B cell (primary cell): ENCODE measurements around the gene HLA-B. TPM values are rescaled to one million over a fixed set of nuclear protein-coding genes. Genes with fewer than 3 reads are reported as not detected.

Source experiments
- ATAC-seq: fragments of 200-7000 bp; cut with Tn5 transposase; one replicate; pipeline ENCODE4 v1.10.0; 2021; ENCODE audit warnings: low read depth, mild to moderate bottlenecking, moderate number of reproducible peaks, moderate library complexity
- CTCF ChIA-PET: fragments of 350-600 bp; sonication (Branson Sonifier 250); formaldehyde crosslinking; loops from one replicate; lab custom pipeline; 2021; ENCODE audit warnings: antibody characterized with exemption, inconsistent platforms; lab: Charles Lee
- POLR2A ChIA-PET: fragments of 350-600 bp; sonication (Branson Sonifier 250); formaldehyde crosslinking; loops from one replicate; lab custom pipeline; 2021; ENCODE audit warnings: antibody characterized with exemption; lab: Charles Lee
- DNase-seq: peaks from one replicate; pipeline ENCODE4 v3.0.0; 2013
- H2AFZ ChIP-seq: 2 replicates; pipeline ENCODE4 v1.6.1; 2012; ENCODE audit warnings: mild to moderate bottlenecking, low read depth, low read length; ENCODE audit not compliant: insufficient read depth, poor library complexity, severe bottlenecking
- H3K27ac ChIP-seq, 2 donors: 1 replicate in 1 of 2; 2 replicates in 1 of 2; pipeline ENCODE4 v1.5.1; 2012 to 2013; ENCODE audit warnings: low read length in 2 of 2, mild to moderate bottlenecking in 2 of 2, moderate library complexity in 1 of 2
- H3K27me3 ChIP-seq, 4 experiments: fragments of 200-600 bp in 1 of 4; sonication (generic) in 1 of 4; replicated peaks in 1 of 4; 1 replicate in 2 of 4; 2 replicates in 2 of 4; pipeline versions ENCODE4 v1.6.1 to v1.7.0; 2013 to 2016; ENCODE audit warnings: low read length in 3 of 4, mild to moderate bottlenecking in 2 of 4, mixed read lengths in 1 of 4, moderate library complexity in 1 of 4; ENCODE audit not compliant: insufficient read depth in 4 of 4, control insufficient read depth in 3 of 4; ENCODE audit errors: control extremely low read depth in 1 of 4
- H3K36me3 ChIP-seq, 2 experiments: replicated peaks in 1 of 2; 1 replicate in 1 of 2; 2 replicates in 1 of 2; pipeline versions ENCODE4 v1.6.1 to v1.7.1; 2013; ENCODE audit warnings: low read length in 1 of 2; ENCODE audit not compliant: insufficient read depth in 2 of 2, control insufficient read depth in 1 of 2; ENCODE audit errors: control extremely low read depth in 1 of 2, extremely low read depth in 1 of 2
- H3K4me1 ChIP-seq, 2 donors: fragments of 200-600 bp in 1 of 2; sonication (generic) in 1 of 2; 1 replicate in 1 of 2; 2 replicates in 1 of 2; pipeline versions ENCODE4 v1.5.1 to v1.6.1; 2013 to 2017; ENCODE audit warnings: low read length in 2 of 2; ENCODE audit not compliant: control insufficient read depth in 2 of 2, insufficient read depth in 2 of 2
- H3K4me2 ChIP-seq: replicated peaks from 2 replicates; pipeline ENCODE3; 2012; ENCODE audit warnings: mild to moderate bottlenecking, low read depth, low read length; ENCODE audit not compliant: poor library complexity, severe bottlenecking
- H3K4me3 ChIP-seq, 5 experiments: fragments of 200-600 bp in 1 of 5; sonication (generic) in 1 of 5; 1 replicate in 3 of 5; 2 replicates in 2 of 5; pipeline versions ENCODE4 v1.5.1 to v1.7.0; 2011 to 2016; ENCODE audit warnings: low read length in 4 of 5, mild to moderate bottlenecking in 4 of 5, low read depth in 2 of 5, control low read depth in 1 of 5, moderate library complexity in 1 of 5; ENCODE audit not compliant: insufficient read depth in 1 of 5; ENCODE audit errors: control extremely low read depth in 1 of 5, extremely low read depth in 1 of 5
- H3K79me2 ChIP-seq: fragments of 200-600 bp; sonication (generic); one replicate; pipeline ENCODE4 v1.6.0; 2016; ENCODE audit warnings: low read length; ENCODE audit not compliant: control insufficient read depth, insufficient read depth
- H3K9ac ChIP-seq: fragments of 200-600 bp; sonication (generic); 2 replicates; pipeline ENCODE4 v1.6.1; 2017; ENCODE audit warnings: mild to moderate bottlenecking, low read length, moderate library complexity
- H3K9me3 ChIP-seq, 3 donors: one replicate each; pipeline versions ENCODE4 v1.6.1 to v1.7.1; 2013; ENCODE audit warnings: low read length in 2 of 3; ENCODE audit not compliant: control insufficient read depth in 2 of 3, insufficient read depth in 1 of 3; ENCODE audit errors: control extremely low read depth in 1 of 3
- H4K20me1 ChIP-seq: 2 replicates; pipeline ENCODE4 v1.6.0; 2012; ENCODE audit warnings: mild to moderate bottlenecking, low read length; ENCODE audit not compliant: insufficient read depth, control insufficient read depth, poor library complexity, severe bottlenecking
- H3K27ac Mint-ChIP-seq: one replicate; pipeline ENCODE4 v1.8.0; 2021; ENCODE audit warnings: mixed read lengths
- H3K27me3 Mint-ChIP-seq: one replicate; pipeline ENCODE4 v1.8.0; 2021; ENCODE audit warnings: mixed read lengths
- H3K4me1 Mint-ChIP-seq: one replicate; pipeline ENCODE4 v1.8.0; 2021; ENCODE audit warnings: mixed read lengths
- H3K4me3 Mint-ChIP-seq: one replicate; pipeline ENCODE4 v1.8.0; 2021; ENCODE audit warnings: mixed read lengths
- H3K9me3 Mint-ChIP-seq: one replicate; pipeline ENCODE4 v1.8.0; 2022; ENCODE audit warnings: mixed read lengths; ENCODE audit not compliant: insufficient read depth
- EZH2 ChIP-seq: IDR thresholded peaks from 2 replicates; pipeline ENCODE4 v1.6.1; 2012; ENCODE audit warnings: borderline replicate concordance, low read depth, mild to moderate bottlenecking, moderate library complexity, low read length; ENCODE audit not compliant: insufficient read depth, poor library complexity, severe bottlenecking
- WGBS: methylation state at CpG from one replicate; pipeline ENCODE4 v1.1.5; 2013; ENCODE audit warnings: missing lambda C conversion rate; ENCODE audit not compliant: insufficient coverage; 5-methylcytosine and 5-hydroxymethylcytosine counted together
- intact Hi-C: fragments of 100-400 bp; cut with micrococcal nuclease; formaldehyde crosslinking; loops from one replicate; pipeline ENCODE4 v1.10.0; 2022
- polyA plus RNA-seq: library from polyadenylated mRNA; depleted of rRNA; stranded (reverse); fragments of >200 nt; gene quantifications from 2 replicates; pipeline ENCODE4 v1.2.3, GENCODE V29; 2012
- total RNA-seq, 2 donors: library from RNA; stranded (reverse); fragments of 120-200 nt in 1 of 2; gene quantifications; 1 replicate in 1 of 2; 2 replicates in 1 of 2; pipeline versions ENCODE4 v1.2.3 to v1.2.4, GENCODE V29; 2013 to 2022
- TF ChIP-seq, protein P1 (sequence below): fragments of 200-600 bp; IDR thresholded peaks from one replicate; pipeline ENCODE4 v1.8.0; 2022; ENCODE audit warnings: antibody characterized with exemption, mild to moderate bottlenecking

The HLA-B gene
- total and polyA plus RNA-seq, 2 donors (not counting 1 experiment from before 2014, with no cell fraction given), result 4,028 to 7,345 TPM

DNA sequence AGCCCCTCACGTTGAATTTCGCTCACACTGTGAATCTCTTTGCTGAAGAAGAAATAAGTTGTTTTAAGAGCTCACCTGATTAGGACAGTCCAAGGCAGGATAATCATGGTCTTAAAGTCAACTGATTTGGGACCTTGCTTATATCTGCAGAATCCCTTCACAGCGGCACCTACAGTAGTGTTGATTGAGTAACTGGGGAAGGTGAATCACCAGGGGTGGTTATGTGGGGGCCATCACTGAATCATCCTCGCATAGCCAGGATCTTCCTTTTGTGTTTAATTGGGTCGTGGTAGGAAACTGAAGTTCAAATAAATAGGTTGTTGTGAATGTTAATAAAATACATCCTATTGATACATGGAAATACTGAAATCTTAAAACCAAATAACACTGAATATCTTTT is 26.2 kb upstream of the HLA-B start:
- TF ChIP-seq, protein P1, sequence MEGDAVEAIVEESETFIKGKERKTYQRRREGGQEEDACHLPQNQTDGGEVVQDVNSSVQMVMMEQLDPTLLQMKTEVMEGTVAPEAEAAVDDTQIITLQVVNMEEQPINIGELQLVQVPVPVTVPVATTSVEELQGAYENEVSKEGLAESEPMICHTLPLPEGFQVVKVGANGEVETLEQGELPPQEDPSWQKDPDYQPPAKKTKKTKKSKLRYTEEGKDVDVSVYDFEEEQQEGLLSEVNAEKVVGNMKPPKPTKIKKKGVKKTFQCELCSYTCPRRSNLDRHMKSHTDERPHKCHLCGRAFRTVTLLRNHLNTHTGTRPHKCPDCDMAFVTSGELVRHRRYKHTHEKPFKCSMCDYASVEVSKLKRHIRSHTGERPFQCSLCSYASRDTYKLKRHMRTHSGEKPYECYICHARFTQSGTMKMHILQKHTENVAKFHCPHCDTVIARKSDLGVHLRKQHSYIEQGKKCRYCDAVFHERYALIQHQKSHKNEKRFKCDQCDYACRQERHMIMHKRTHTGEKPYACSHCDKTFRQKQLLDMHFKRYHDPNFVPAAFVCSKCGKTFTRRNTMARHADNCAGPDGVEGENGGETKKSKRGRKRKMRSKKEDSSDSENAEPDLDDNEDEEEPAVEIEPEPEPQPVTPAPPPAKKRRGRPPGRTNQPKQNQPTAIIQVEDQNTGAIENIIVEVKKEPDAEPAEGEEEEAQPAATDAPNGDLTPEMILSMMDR, result no peak
- no peak for TF ChIP-seq EZH2
- POLR2A ChIA-PET, result no interaction called here
- ATAC-seq (no peak), DNase-seq (no peak)
- H3K27me3 ChIP-seq, result peaks cover 0 to 10% (median 4%) of the 10 kb centered on the region in 4 experiments
- no peaks in the 10 kb centered on the region for H4K20me1 ChIP-seq
- H3K9ac ChIP-seq, result no peak overlapping the region
- no peaks in the 10 kb centered on the region for H3K4me1 ChIP-seq
- no peaks in the 10 kb centered on the region for H3K36me3 ChIP-seq
- no peak overlapping the region for H3K4me3 Mint-ChIP-seq
- 100% methylated on average over 1 of the region's 5 CpGs for WGBS
- H3K9me3 ChIP-seq, result no peaks in the 10 kb centered on the region
- peaks cover 14% of the 10 kb centered on the region for H3K27me3 Mint-ChIP-seq
- H3K27ac ChIP-seq, result no peak overlapping the region
- H3K4me1 Mint-ChIP-seq, result no peaks in the 10 kb centered on the region
- H2AFZ ChIP-seq, result no peak overlapping the region
- H3K4me2 ChIP-seq, result no peak overlapping the region
- H3K9me3 Mint-ChIP-seq, result no peaks in the 10 kb centered on the region
- H3K79me2 ChIP-seq, result no peaks in the 10 kb centered on the region
- no peak overlapping the region for H3K4me3 ChIP-seq
- intact Hi-C loops, result no loop called here
- H3K27ac Mint-ChIP-seq, result no peak overlapping the region
- CTCF ChIA-PET, result interaction anchor here (9.4 kb wide), 1 partner anchor 17 kb away, joined by 60 read pairs; no protein-coding TSS in a partner anchor

DNA sequence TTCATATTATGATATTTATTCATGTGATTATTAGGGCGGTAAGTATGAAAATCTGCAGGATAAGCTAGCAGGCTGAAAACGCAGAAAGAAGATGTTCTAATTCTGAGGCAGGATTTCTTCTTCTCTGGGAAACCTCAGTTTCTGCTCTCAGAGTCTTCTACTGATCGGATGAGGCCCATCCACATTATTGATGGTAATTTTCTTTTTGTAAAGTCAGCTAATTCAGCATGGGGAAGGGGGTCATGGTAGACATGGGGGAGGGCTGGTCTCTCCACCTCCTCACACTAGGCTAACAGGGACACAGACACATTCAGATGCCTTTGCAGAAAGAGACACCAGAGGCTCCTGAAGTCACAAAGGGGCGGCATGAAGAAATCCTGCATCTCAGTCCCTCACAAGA is 24.7 kb upstream of the HLA-B start:
- ChIA-PET POLR2A (no interaction called here), CTCF (interaction anchor here (0.6 to 9.4 kb wide), 4 partner anchors 15 to 559 kb away, joined by 3 to 60 read pairs (median 4); no protein-coding TSS in a partner anchor)
- H3K9me3 Mint-ChIP-seq, result no peaks in the 10 kb centered on the region

More for the DNA sequence above, 24.7 kb upstream of the HLA-B start:
- no peak overlapping the region for H3K27ac ChIP-seq
- no peaks in the 10 kb centered on the region for H3K36me3 ChIP-seq
- no peaks in the 10 kb centered on the region for H3K9me3 ChIP-seq
- Mint-ChIP-seq H3K4me3 (no peak overlapping the region), H3K27ac (no peak overlapping the region), H3K27me3 (peaks cover 22% of the 10 kb centered on the region), H3K4me1 (no peaks in the 10 kb centered on the region)
- WGBS, result 45% methylated on average over 2 of the region's 4 CpGs
- DNase-seq (no peak), ATAC-seq (no peak)
- no peak overlapping the region for H2AFZ ChIP-seq
- intact Hi-C loops, result no loop called here
- H3K4me3 ChIP-seq, result no peak overlapping the region
- peaks cover 0 to 20% (median 9%) of the 10 kb centered on the region in 4 experiments for H3K27me3 ChIP-seq
- H4K20me1 ChIP-seq, result no peaks in the 10 kb centered on the region
- TF ChIP-seq, protein P1, result no peak
- TF ChIP-seq EZH2, result no peak
- H3K4me1 ChIP-seq, result no peaks in the 10 kb centered on the region
- no peak overlapping the region for H3K9ac ChIP-seq
- H3K4me2 ChIP-seq, result no peak overlapping the region
- no peaks in the 10 kb centered on the region for H3K79me2 ChIP-seq
